Small intestine (tissue), 7 donors: Measurements from ENCODE around the gene CCDC197. TPM values are rescaled to one million over a fixed set of nuclear protein-coding genes. Genes with fewer than 3 reads are reported as not detected.

Experiments
- DNase-seq, 2 donors: peaks; one replicate each; pipeline versions ENCODE4 v3.0.0 to v3.0.0-alpha.2; 2013
- FAIRE-seq: peaks from 2 replicates; lab custom pipeline; 2012; peaks lifted over from hg19 to GRCh38; lab: Jason Lieb, UNC
- H3K27ac ChIP-seq, 3 donors: one replicate each; pipeline ENCODE4 v1.5.1; 2013; ENCODE audit warnings: low read length in 2 of 3, mild to moderate bottlenecking in 2 of 3, control low read depth in 1 of 3, inconsistent platforms in 1 of 3, low read depth in 1 of 3, moderate library complexity in 1 of 3
- H3K27me3 ChIP-seq, 3 donors: one replicate each; pipeline ENCODE4 v1.6.1; 2013; ENCODE audit warnings: low read length in 3 of 3, inconsistent platforms in 1 of 3; ENCODE audit not compliant: control insufficient read depth in 3 of 3, insufficient read depth in 3 of 3
- H3K36me3 ChIP-seq, 3 donors: one replicate each; pipeline ENCODE4 v1.6.1; 2013; ENCODE audit warnings: low read length in 3 of 3, inconsistent platforms in 1 of 3, low read depth in 1 of 3, mild to moderate bottlenecking in 1 of 3, moderate library complexity in 1 of 3; ENCODE audit not compliant: control insufficient read depth in 3 of 3, insufficient read depth in 2 of 3
- H3K4me1 ChIP-seq, 3 donors: one replicate each; pipeline ENCODE4 v1.6.1; 2013; ENCODE audit warnings: low read length in 2 of 3, inconsistent platforms in 1 of 3, low read depth in 1 of 3, mild to moderate bottlenecking in 1 of 3, moderate library complexity in 1 of 3; ENCODE audit not compliant: control insufficient read depth in 3 of 3, insufficient read depth in 2 of 3
- H3K4me3 ChIP-seq, 3 donors: one replicate each; pipeline ENCODE4 v1.5.1; 2013; ENCODE audit warnings: low read length in 3 of 3, control low read depth in 1 of 3, inconsistent platforms in 1 of 3, low read depth in 1 of 3, mild to moderate bottlenecking in 1 of 3, moderate library complexity in 1 of 3
- H3K9me3 ChIP-seq, 2 donors: one replicate each; pipeline ENCODE4 v1.6.1; 2013; ENCODE audit warnings: low read depth in 1 of 2, low read length in 1 of 2; ENCODE audit not compliant: control insufficient read depth in 2 of 2, insufficient read depth in 1 of 2
- WGBS, 3 donors: extraction: QIAGEN DNeasy Blood & Tissue Kit; methylation state at CpG; one replicate each; pipeline ENCODE4 v1.1.7; 2013; 5-methylcytosine and 5-hydroxymethylcytosine counted together
- polyA plus RNA-seq, 4 donors: library from polyadenylated mRNA; stranded (reverse) in 3 of 4; unstranded in 1 of 4; fragments of 200-250 nt in 3 of 4; fragments of 120-200 nt in 1 of 4; gene quantifications; one replicate each; pipeline versions ENCODE4 v1.2.1 to v1.2.3, GENCODE V29; 2013
- donor health status: healthy with polysubstance abuse.
- donor health status: control.
- donor health status: control.
- donor health status: Bipolar disorder and iron deficiency.
- donor health status: healthy.

The CCDC197 gene
- polyA plus RNA-seq, 4 donors: not detected

GRCh38 chr14:93954516-93954830 lies 42.6 kb upstream of the CCDC197 start:
- H3K27me3 ChIP-seq: no peaks in the 10 kb centered on the region
- WGBS, 3 donors: 77 to 81% (median 79%) methylated on average over 4 of the region's 4 CpGs
- FAIRE-seq (no peak), DNase-seq (no peak)
- peaks cover 0 to 62% (median 0%) of the 10 kb centered on the region in 3 donors for H3K4me1 ChIP-seq
- peaks cover 0 to 9% (median 0%) of the 10 kb centered on the region in 3 donors for H3K36me3 ChIP-seq
- H3K27ac ChIP-seq: peak overlapping the region in 2 of 3 donors; percentile 2 to 11
- no peaks in the 10 kb centered on the region for H3K9me3 ChIP-seq
- peak overlapping the region in 1 of 3 donors; percentile 31 for H3K4me3 ChIP-seq

- peaks cover 0 to 9% (median 0%) of the 10 kb centered on the region in 3 donors for H3K36me3 ChIP-seq
- H3K27ac ChIP-seq: peak overlapping the region; percentile 36 to 89 (median 63)
- FAIRE-seq: no peak
- peak overlapping the region in 1 of 3 donors; percentile 31 for H3K4me3 ChIP-seq
- H3K4me1 ChIP-seq: peaks cover 0 to 69% (median under 1%) of the 10 kb centered on the region in 3 donors
- DNase-seq: peak; percentile 54 to 61
- H3K27me3 ChIP-seq: no peaks in the 10 kb centered on the region
- WGBS, 3 donors: 42 to 45% (median 43%) methylated on average over 19 of the region's 19 CpGs
- no peaks in the 10 kb centered on the region for H3K9me3 ChIP-seq
Observed at GRCh38 chr14:93954900-93955849, 41.9 kb upstream of the CCDC197 start.

- Histone ChIP-seq H3K27ac (peak overlapping the region in 2 of 3 donors; percentile 63 to 89), H3K27me3 (no peaks in the 10 kb centered on the region), H3K4me1 (peaks cover 0 to 73% (median 3%) of the 10 kb centered on the region in 3 donors), H3K36me3 (peaks cover 0 to 9% (median 0%) of the 10 kb centered on the region in 3 donors), H3K9me3 (no peaks in the 10 kb centered on the region), H3K4me3 (peak overlapping the region in 1 of 3 donors; percentile 10)
- DNase-seq (no peak), FAIRE-seq (no peak)
- 38 to 52% (median 49%) methylated on average over 8 of the region's 8 CpGs for WGBS, 3 donors
Observed at GRCh38 chr14:93955850-93956481, 41.1 kb upstream of the CCDC197 start.

GRCh38 chr14:93956514-93957332 lies 40.4 kb upstream of the CCDC197 start:
- peaks cover 0 to 73% (median 3%) of the 10 kb centered on the region in 3 donors for H3K4me1 ChIP-seq
- peak overlapping the region in 2 of 3 donors; percentile 66 to 89 for H3K27ac ChIP-seq
- no peaks in the 10 kb centered on the region for H3K9me3 ChIP-seq
- H3K4me3 ChIP-seq: peak overlapping the region in 1 of 3 donors; percentile 10
- DNase-seq: no peak
- no peak for FAIRE-seq
- no peaks in the 10 kb centered on the region for H3K27me3 ChIP-seq
- WGBS, 3 donors: 53 to 68% (median 67%) methylated on average over 14 of the region's 14 CpGs
- H3K36me3 ChIP-seq: peaks cover 0 to 9% (median 0%) of the 10 kb centered on the region in 3 donors

- peaks cover 0 to 9% (median 0%) of the 10 kb centered on the region in 3 donors for H3K36me3 ChIP-seq
- WGBS, 3 donors: 76 to 84% (median 84%) methylated on average over 7 of the region's 7 CpGs
- H3K9me3 ChIP-seq: no peaks in the 10 kb centered on the region
- no peaks in the 10 kb centered on the region for H3K27me3 ChIP-seq
- no peak overlapping the region for H3K4me3 ChIP-seq
- DNase-seq (no peak), FAIRE-seq (no peak)
- H3K4me1 ChIP-seq: peaks cover 0 to 73% (median 3%) of the 10 kb centered on the region in 3 donors
- H3K27ac ChIP-seq: peak overlapping the region in 2 of 3 donors; percentile 66 to 89
Observed at GRCh38 chr14:93957333-93957710, 39.8 kb upstream of the CCDC197 start.

- H3K9me3 ChIP-seq: no peaks in the 10 kb centered on the region
- peaks cover 0 to 70% (median 3%) of the 10 kb centered on the region in 3 donors for H3K4me1 ChIP-seq
- FAIRE-seq (no peak), DNase-seq (no peak)
- peak overlapping the region in 2 of 3 donors; percentile 66 to 89 for H3K27ac ChIP-seq
- H3K27me3 ChIP-seq: no peaks in the 10 kb centered on the region
- H3K4me3 ChIP-seq: no peak overlapping the region
- 92 to 93% (median 92%) methylated on average over 16 of the region's 16 CpGs for WGBS, 3 donors
- peaks cover 0 to 8% (median 0%) of the 10 kb centered on the region in 3 donors for H3K36me3 ChIP-seq
Observed at GRCh38 chr14:93957751-93958566, 39.1 kb upstream of the CCDC197 start.

- Histone ChIP-seq H3K27me3 (no peaks in the 10 kb centered on the region), H3K9me3 (no peaks in the 10 kb centered on the region), H3K4me1 (peaks cover 0 to 68% (median 3%) of the 10 kb centered on the region in 3 donors), H3K4me3 (no peak overlapping the region), H3K36me3 (peaks cover 0 to 3% (median 0%) of the 10 kb centered on the region in 3 donors), H3K27ac (peak overlapping the region; percentile 56 to 89 (median 80))
- WGBS, 3 donors: 78 to 88% (median 80%) methylated on average over 7 of the region's 7 CpGs
- FAIRE-seq (no peak), DNase-seq (no peak)
Observed at GRCh38 chr14:93958567-93959238, 38.4 kb upstream of the CCDC197 start.
